Large intestine (tissue), 1 donor: Measurements from ENCODE around the gene TLX2. TPM values are rescaled to one million over a fixed set of nuclear protein-coding genes. Genes with fewer than 3 reads are reported as not detected.

Experiments used
- polyA plus RNA-seq: library from polyadenylated mRNA; unstranded; fragments of 120-200 nt; gene quantifications from one replicate; pipeline ENCODE4 v1.2.1, GENCODE V29; 2013

TLX2 gene
- polyA plus RNA-seq, 1 donor = 5.0 TPM

Other genes starting within 250 kb of the TLX2 start
- gene SLC4A5, start 171.0 kb upstream of the TLX2 start, polyA plus RNA-seq = 1.5 TPM
- 90.7 TPM for gene DCTN1, start 134.1 kb upstream of the TLX2 start, polyA plus RNA-seq
- gene C2orf81, start 92.8 kb upstream of the TLX2 start, polyA plus RNA-seq = 2.0 TPM
- gene WDR54, start 92.7 kb upstream of the TLX2 start, polyA plus RNA-seq = 13.4 TPM
- gene RTKN, start 72.5 kb upstream of the TLX2 start, polyA plus RNA-seq = 105 TPM
- 34.7 TPM for gene INO80B, start 59.4 kb upstream of the TLX2 start, polyA plus RNA-seq
- 75.4 TPM for gene WBP1, start 56.0 kb upstream of the TLX2 start, polyA plus RNA-seq
- 65.7 TPM for gene MOGS, start 49.1 kb upstream of the TLX2 start, polyA plus RNA-seq
- gene MRPL53, start 41.8 kb upstream of the TLX2 start, polyA plus RNA-seq = 45.3 TPM
- gene CCDC142, start 31.5 kb upstream of the TLX2 start, polyA plus RNA-seq = 21.3 TPM
- gene TTC31, start 31.4 kb upstream of the TLX2 start, polyA plus RNA-seq = 51.4 TPM
- 47.8 TPM for gene LBX2, start 14.8 kb upstream of the TLX2 start, polyA plus RNA-seq
- gene PCGF1, start 6.8 kb upstream of the TLX2 start, polyA plus RNA-seq = 25.5 TPM
- gene DQX1, start 11.8 kb downstream of the TLX2 start, polyA plus RNA-seq = 12.9 TPM
- 145 TPM for gene AUP1, start 15.3 kb downstream of the TLX2 start, polyA plus RNA-seq
- gene HTRA2, start 15.5 kb downstream of the TLX2 start, polyA plus RNA-seq = 28.2 TPM
- 3.6 TPM for gene LOXL3, start 39.5 kb downstream of the TLX2 start, polyA plus RNA-seq
- gene DOK1, start 40.3 kb downstream of the TLX2 start, polyA plus RNA-seq = 6.4 TPM
- 0.12 TPM for gene M1AP, start 133.9 kb downstream of the TLX2 start, polyA plus RNA-seq
- 2.9 TPM for gene SEMA4F, start 139.8 kb downstream of the TLX2 start, polyA plus RNA-seq